Panc1 (cell line): ENCODE data around the gene FCHSD2. TPM values are rescaled to one million over a fixed set of nuclear protein-coding genes. Genes with fewer than 3 reads are reported as not detected.

Experiments used
- ATAC-seq: fragments of 200-7000 bp; cut with Tn5 transposase; 2 replicates; pipeline ENCODE4 v1.9.1; 2020; ENCODE audit warnings: mild to moderate bottlenecking, moderate library complexity
- BruUV-seq: library from RNA; stranded (reverse); fragments of 400-500 nt; replicated peaks from 2 replicates; lab custom pipeline; 2021; lab: Mats Ljungman, UMichigan
- CTCF ChIA-PET: fragments of 300-600 bp; sonication (Branson Sonifier 250); formaldehyde crosslinking; loops from one replicate; lab custom pipeline; 2022; ENCODE audit warnings: antibody characterized with exemption; lab: Charles Lee
- POLR2A ChIA-PET: fragments of 300-600 bp; sonication (Branson Sonifier 250); formaldehyde crosslinking; loops from one replicate; lab custom pipeline; 2022; ENCODE audit warnings: antibody characterized with exemption; lab: Charles Lee
- DNase-seq: peaks from one replicate; pipeline ENCODE4 v3.0.0-alpha.2; 2010; ENCODE audit warnings: low read depth, low spot score
- H3K27ac ChIP-seq: 2 replicates; pipeline ENCODE4 v1.5.1; 2011; ENCODE audit warnings: mild to moderate bottlenecking, low read length, inconsistent platforms
- H3K27me3 ChIP-seq: fragments of 200-500 bp; sonication (Bioruptor generic); 2 replicates; pipeline ENCODE4 v1.6.0; 2014; ENCODE audit warnings: low read length, inconsistent platforms; ENCODE audit not compliant: control insufficient read depth, insufficient read depth
- H3K36me3 ChIP-seq: fragments of 200-500 bp; sonication (Bioruptor generic); 2 replicates; pipeline ENCODE4 v1.5.1; 2014; ENCODE audit warnings: inconsistent platforms, mild to moderate bottlenecking, low read length, moderate library complexity; ENCODE audit not compliant: control insufficient read depth, insufficient read depth
- H3K4me1 ChIP-seq: 2 replicates; pipeline ENCODE4 v1.5.1; 2011; ENCODE audit warnings: inconsistent platforms, mild to moderate bottlenecking, low read length, moderate library complexity; ENCODE audit not compliant: control insufficient read depth, insufficient read depth
- H3K4me3 ChIP-seq, 2 experiments: 2 replicates each; pipeline ENCODE4 v1.5.1; 2011 to 2012; ENCODE audit warnings: low read depth in 2 of 2, low read length in 2 of 2, mild to moderate bottlenecking in 2 of 2, inconsistent platforms in 1 of 2, moderate library complexity in 1 of 2
- H3K9me3 ChIP-seq: fragments of 200-500 bp; sonication (Bioruptor generic); 2 replicates; pipeline ENCODE4 v1.5.1; 2014; ENCODE audit warnings: low read depth, mild to moderate bottlenecking, inconsistent platforms, low read length, moderate library complexity; ENCODE audit not compliant: control insufficient read depth, insufficient read depth
- POLR2AphosphoS5 ChIP-seq: IDR thresholded peaks from 2 replicates; pipeline ENCODE4 v1.6.1; 2012; ENCODE audit warnings: mild to moderate bottlenecking, low read depth, low read length, moderate library complexity
- SIN3A ChIP-seq: IDR thresholded peaks from 2 replicates; pipeline ENCODE4 v1.6.1; 2012; ENCODE audit warnings: low read depth, mild to moderate bottlenecking, low read length, moderate library complexity, borderline replicate concordance; ENCODE audit not compliant: insufficient read depth
- TCF7L2 ChIP-seq: IDR thresholded peaks from 2 replicates; pipeline ENCODE4 v1.6.1; 2011; ENCODE audit warnings: mild to moderate bottlenecking, low read depth, low read length, inconsistent platforms
- in situ Hi-C: cut with HindIII; loops from 2 replicates; pipeline ENCODE4 v1.10.0; 2016; ENCODE audit warnings: low sequenced_read_pairs, low pct_unique_long_range_greater_than_20kb
- intact Hi-C: fragments of 100-400 bp; cut with micrococcal nuclease; formaldehyde crosslinking; loops from one replicate; pipeline ENCODE4 v1.10.0; 2022; ENCODE audit not compliant: unreplicated experiment
- total RNA-seq: library from RNA; stranded (reverse); gene quantifications from one replicate; pipeline ENCODE4 v1.2.1, GENCODE V29; 2021; ENCODE audit not compliant: unreplicated experiment
- TF ChIP-seq, protein P1 (sequence below), 2 experiments: IDR thresholded peaks; 2 replicates each; pipeline ENCODE4 v1.6.1; 2011 to 2012; ENCODE audit warnings: low read depth in 2 of 2, control low read depth in 1 of 2, low read length in 1 of 2, mild to moderate bottlenecking in 1 of 2, moderate library complexity in 1 of 2; ENCODE audit not compliant: insufficient read depth in 1 of 2
- TF ChIP-seq, protein P2 (sequence below): fragments of 450-650 bp; IDR thresholded peaks from 2 replicates; pipeline ENCODE4 v1.5.1; 2017; ENCODE audit warnings: mild to moderate bottlenecking

FCHSD2 gene
- total RNA-seq, 1 experiment from 2014 or later, result 31.8 TPM

DNA sequence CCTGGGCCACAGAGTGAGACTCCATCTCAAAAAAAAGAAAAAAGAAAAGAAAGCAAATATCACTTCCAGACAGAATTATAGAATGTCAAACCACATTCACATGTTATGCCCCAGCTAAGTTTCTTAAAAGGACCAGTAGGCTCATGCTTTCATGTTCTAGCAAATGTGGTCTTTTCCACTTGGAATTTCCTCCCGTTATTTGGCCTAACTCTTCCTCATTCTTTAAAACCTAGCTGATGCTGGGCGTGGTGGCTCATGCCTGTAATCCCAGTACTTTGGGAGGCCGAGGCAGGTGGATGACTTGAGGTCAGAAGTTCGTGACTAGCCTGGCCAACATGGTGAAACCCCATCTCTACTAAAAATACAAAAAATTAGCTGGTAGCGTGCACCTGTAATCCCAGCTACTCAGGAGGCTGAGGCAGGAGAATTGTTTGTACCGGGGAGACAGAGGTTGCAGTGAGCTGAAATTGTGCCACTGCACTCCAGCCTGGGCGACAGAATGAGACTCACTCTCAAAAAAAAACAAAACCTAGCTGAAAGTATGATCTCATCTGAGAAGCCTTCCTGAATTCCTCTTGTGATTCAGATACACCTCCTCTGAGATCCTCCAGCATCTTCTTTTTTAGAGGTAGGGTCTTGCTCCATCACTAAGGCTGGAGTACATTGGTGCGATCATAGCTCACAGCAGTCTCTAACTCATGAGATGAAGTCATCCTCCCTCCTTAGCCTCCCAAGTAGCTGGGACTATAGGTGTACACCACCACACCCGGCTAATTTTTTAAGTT lies 50.4 kb downstream of the FCHSD2 start:
- H3K36me3 ChIP-seq, result no peaks in the 10 kb centered on the region
- no peak overlapping the region for H3K4me3 ChIP-seq
- intact Hi-C loops (no loop called here), in situ Hi-C loops (no loop called here)
- H3K9me3 ChIP-seq, result no peaks in the 10 kb centered on the region
- DNase-seq, result no peak
- CTCF ChIA-PET, result interaction anchor here (1.0 kb wide), 1 partner anchor 214 kb away, joined by 3 read pairs; no protein-coding TSS in a partner anchor
- H3K27me3 ChIP-seq, result no peaks in the 10 kb centered on the region
- BruUV-seq, result no TSS peak
- H3K4me1 ChIP-seq, result no peaks in the 10 kb centered on the region
- POLR2A ChIA-PET, result no interaction called here
- TF ChIP-seq, protein P1, sequence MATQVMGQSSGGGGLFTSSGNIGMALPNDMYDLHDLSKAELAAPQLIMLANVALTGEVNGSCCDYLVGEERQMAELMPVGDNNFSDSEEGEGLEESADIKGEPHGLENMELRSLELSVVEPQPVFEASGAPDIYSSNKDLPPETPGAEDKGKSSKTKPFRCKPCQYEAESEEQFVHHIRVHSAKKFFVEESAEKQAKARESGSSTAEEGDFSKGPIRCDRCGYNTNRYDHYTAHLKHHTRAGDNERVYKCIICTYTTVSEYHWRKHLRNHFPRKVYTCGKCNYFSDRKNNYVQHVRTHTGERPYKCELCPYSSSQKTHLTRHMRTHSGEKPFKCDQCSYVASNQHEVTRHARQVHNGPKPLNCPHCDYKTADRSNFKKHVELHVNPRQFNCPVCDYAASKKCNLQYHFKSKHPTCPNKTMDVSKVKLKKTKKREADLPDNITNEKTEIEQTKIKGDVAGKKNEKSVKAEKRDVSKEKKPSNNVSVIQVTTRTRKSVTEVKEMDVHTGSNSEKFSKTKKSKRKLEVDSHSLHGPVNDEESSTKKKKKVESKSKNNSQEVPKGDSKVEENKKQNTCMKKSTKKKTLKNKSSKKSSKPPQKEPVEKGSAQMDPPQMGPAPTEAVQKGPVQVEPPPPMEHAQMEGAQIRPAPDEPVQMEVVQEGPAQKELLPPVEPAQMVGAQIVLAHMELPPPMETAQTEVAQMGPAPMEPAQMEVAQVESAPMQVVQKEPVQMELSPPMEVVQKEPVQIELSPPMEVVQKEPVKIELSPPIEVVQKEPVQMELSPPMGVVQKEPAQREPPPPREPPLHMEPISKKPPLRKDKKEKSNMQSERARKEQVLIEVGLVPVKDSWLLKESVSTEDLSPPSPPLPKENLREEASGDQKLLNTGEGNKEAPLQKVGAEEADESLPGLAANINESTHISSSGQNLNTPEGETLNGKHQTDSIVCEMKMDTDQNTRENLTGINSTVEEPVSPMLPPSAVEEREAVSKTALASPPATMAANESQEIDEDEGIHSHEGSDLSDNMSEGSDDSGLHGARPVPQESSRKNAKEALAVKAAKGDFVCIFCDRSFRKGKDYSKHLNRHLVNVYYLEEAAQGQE (IDR thresholded peaks at IDR 0.05; ENCODE audit: insufficient read depth in 1 of 2, low read depth in 2 of 2, low read length in 1 of 2), result no peak
- TF ChIP-seq POLR2AphosphoS5 (no peak), TCF7L2 (no peak), SIN3A (no peak)
- TF ChIP-seq, protein P2, sequence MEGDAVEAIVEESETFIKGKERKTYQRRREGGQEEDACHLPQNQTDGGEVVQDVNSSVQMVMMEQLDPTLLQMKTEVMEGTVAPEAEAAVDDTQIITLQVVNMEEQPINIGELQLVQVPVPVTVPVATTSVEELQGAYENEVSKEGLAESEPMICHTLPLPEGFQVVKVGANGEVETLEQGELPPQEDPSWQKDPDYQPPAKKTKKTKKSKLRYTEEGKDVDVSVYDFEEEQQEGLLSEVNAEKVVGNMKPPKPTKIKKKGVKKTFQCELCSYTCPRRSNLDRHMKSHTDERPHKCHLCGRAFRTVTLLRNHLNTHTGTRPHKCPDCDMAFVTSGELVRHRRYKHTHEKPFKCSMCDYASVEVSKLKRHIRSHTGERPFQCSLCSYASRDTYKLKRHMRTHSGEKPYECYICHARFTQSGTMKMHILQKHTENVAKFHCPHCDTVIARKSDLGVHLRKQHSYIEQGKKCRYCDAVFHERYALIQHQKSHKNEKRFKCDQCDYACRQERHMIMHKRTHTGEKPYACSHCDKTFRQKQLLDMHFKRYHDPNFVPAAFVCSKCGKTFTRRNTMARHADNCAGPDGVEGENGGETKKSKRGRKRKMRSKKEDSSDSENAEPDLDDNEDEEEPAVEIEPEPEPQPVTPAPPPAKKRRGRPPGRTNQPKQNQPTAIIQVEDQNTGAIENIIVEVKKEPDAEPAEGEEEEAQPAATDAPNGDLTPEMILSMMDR, result no peak
- H3K27ac ChIP-seq, result no peak overlapping the region
- no peak for ATAC-seq

DNA sequence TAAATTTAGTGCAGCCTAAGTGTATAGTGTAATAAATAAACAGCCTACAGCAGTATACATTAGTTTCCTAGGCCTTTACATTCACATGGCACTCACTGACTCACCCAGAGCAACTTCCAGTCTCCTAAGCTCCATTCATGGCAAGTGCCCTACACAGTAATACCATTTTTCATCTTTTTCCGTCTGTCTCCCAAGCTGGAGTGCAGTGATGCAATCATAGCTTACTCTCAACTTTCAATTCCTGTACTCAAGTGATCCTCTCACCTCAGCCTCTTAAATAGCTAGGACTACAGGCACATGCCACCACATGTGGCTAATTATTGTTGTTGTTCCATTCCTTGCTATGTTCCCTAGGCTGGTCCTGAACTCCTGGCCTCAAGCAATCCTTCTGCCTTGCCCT lies 54.4 kb downstream of the FCHSD2 start:
- H3K27ac ChIP-seq, result no peak overlapping the region
- H3K4me3 ChIP-seq, result no peak overlapping the region
- ChIA-PET CTCF (no interaction called here), POLR2A (no interaction called here)
- TF ChIP-seq, protein P2, result no peak
- no peak for TF ChIP-seq TCF7L2
- no peak for TF ChIP-seq POLR2AphosphoS5
- TF ChIP-seq SIN3A, result no peak
- TF ChIP-seq, protein P1 (IDR thresholded peaks at IDR 0.05; ENCODE audit: insufficient read depth in 1 of 2, low read depth in 2 of 2, low read length in 1 of 2), result no peak
- ATAC-seq, result no peak
- intact Hi-C loops (no loop called here), in situ Hi-C loops (no loop called here)
- H3K36me3 ChIP-seq, result no peaks in the 10 kb centered on the region
- DNase-seq, result no peak
- no peaks in the 10 kb centered on the region for H3K27me3 ChIP-seq
- no peaks in the 10 kb centered on the region for H3K9me3 ChIP-seq
- BruUV-seq, result no TSS peak
- no peaks in the 10 kb centered on the region for H3K4me1 ChIP-seq
